DOHH2 (cell line): ENCODE results near the gene NIN.

Experiments used
- CTCF ChIP-seq: fragments of 200-600 bp; sonication (generic); IDR thresholded peaks from one replicate; pipeline ENCODE4 v1.5.1; 2014; ENCODE audit warnings: antibody characterized with exemption, mild to moderate bottlenecking, low read depth, low read length; ENCODE audit not compliant: poor library complexity, severe bottlenecking
- EZH2phosphoT487 ChIP-seq: fragments of 200-600 bp; sonication (generic); IDR thresholded peaks from 2 replicates; pipeline ENCODE4 v1.6.1; 2017; ENCODE audit warnings: borderline replicate concordance, mild to moderate bottlenecking, antibody characterized with exemption, low read length, moderate library complexity, mixed read lengths

- TF ChIP-seq CTCF: no peak
- no peak for TF ChIP-seq EZH2phosphoT487
Measured at GRCh38 chr14:50758945-50759344, 72.0 kb downstream of the NIN start.
